Activated naive CD8-positive, alpha-beta T cell treated with anti-CD3 and anti-CD28 coated beads for 36 hours (primary cell): Measurements from ENCODE around the gene DDX10. TPM values are rescaled to one million over a fixed set of nuclear protein-coding genes. Genes with fewer than 3 reads are reported as not detected.

ENCODE experiments used
- DNase-seq: peaks from one replicate; pipeline ENCODE4 v3.0.0; 2021
- H3K27ac Mint-ChIP-seq: one replicate; pipeline ENCODE4 v1.8.0; 2022; ENCODE audit warnings: mild to moderate bottlenecking, moderate library complexity, mixed read lengths
- H3K27me3 Mint-ChIP-seq: one replicate; pipeline ENCODE4 v1.8.0; 2022; ENCODE audit warnings: mild to moderate bottlenecking, mixed read lengths
- H3K36me3 Mint-ChIP-seq: one replicate; pipeline ENCODE4 v1.8.0; 2021; ENCODE audit warnings: mild to moderate bottlenecking, mixed read lengths
- H3K4me1 Mint-ChIP-seq: one replicate; pipeline ENCODE4 v1.8.0; 2021; ENCODE audit warnings: mixed read lengths
- H3K4me3 Mint-ChIP-seq: one replicate; pipeline ENCODE4 v1.8.0; 2022; ENCODE audit warnings: mild to moderate bottlenecking, moderate library complexity, mixed read lengths
- H3K9me3 Mint-ChIP-seq: one replicate; pipeline ENCODE4 v1.8.0; 2022; ENCODE audit warnings: mixed read lengths
- total RNA-seq, 2 experiments: library from RNA; stranded (reverse); gene quantifications; one replicate each; pipeline ENCODE4 v1.2.3, GENCODE V29; 2021

The DDX10 gene
- total RNA-seq, 2 experiments from 2014 or later, result 55.7 to 56.0 TPM

DNA sequence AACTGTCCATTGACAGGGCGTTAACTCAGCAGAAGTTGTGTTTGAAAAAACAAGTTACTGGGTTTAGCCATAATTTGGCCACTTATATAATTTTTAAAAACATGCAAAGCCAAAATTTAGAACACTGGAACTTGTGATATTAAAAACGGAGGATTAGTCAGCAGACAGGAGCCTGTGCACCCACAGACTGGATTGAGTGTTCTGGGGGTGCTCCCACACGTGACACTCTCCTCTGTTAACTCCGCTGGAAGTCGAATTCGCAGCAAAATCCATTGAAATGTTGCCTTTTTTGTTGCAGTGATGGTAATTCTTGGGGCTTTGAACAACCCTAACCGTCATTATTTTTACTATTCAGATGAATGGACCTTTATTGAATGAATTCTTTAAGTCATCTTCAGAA, 269.8 kb downstream of the DDX10 start:
- DNase-seq, result no peak
- H3K4me3 Mint-ChIP-seq, result no peak overlapping the region
- H3K9me3 Mint-ChIP-seq, result no peaks in the 10 kb centered on the region
- H3K36me3 Mint-ChIP-seq, result peaks cover 13% of the 10 kb centered on the region
- H3K4me1 Mint-ChIP-seq, result no peaks in the 10 kb centered on the region
- H3K27me3 Mint-ChIP-seq, result no peaks in the 10 kb centered on the region
- no peak overlapping the region for H3K27ac Mint-ChIP-seq

- Mint-ChIP-seq H3K27me3 (no peaks in the 10 kb centered on the region), H3K27ac (no peak overlapping the region), H3K4me3 (no peak overlapping the region), H3K36me3 (peaks cover 34% of the 10 kb centered on the region), H3K9me3 (no peaks in the 10 kb centered on the region), H3K4me1 (no peaks in the 10 kb centered on the region)
- no peak for DNase-seq
Observed at GRCh38 chr11:108937746-108938145, 272.9 kb downstream of the DDX10 start.

GRCh38 chr11:108938604-108939003, 273.7 kb downstream of the DDX10 start:
- Mint-ChIP-seq H3K9me3 (no peaks in the 10 kb centered on the region), H3K4me3 (no peak overlapping the region), H3K4me1 (no peaks in the 10 kb centered on the region), H3K27ac (no peak overlapping the region), H3K36me3 (peaks cover 37% of the 10 kb centered on the region), H3K27me3 (no peaks in the 10 kb centered on the region)
- DNase-seq, result no peak

- H3K27me3 Mint-ChIP-seq, result no peaks in the 10 kb centered on the region
- DNase-seq, result no peak
- H3K36me3 Mint-ChIP-seq, result peaks cover 36% of the 10 kb centered on the region
- H3K27ac Mint-ChIP-seq, result no peak overlapping the region
- no peak overlapping the region for H3K4me3 Mint-ChIP-seq
- H3K4me1 Mint-ChIP-seq, result no peaks in the 10 kb centered on the region
- H3K9me3 Mint-ChIP-seq, result no peaks in the 10 kb centered on the region
Observed at GRCh38 chr11:108939135-108939534, 274.3 kb downstream of the DDX10 start.

GRCh38 chr11:108943853-108944252, 279.0 kb downstream of the DDX10 start:
- no peaks in the 10 kb centered on the region for H3K4me1 Mint-ChIP-seq
- no peak overlapping the region for H3K4me3 Mint-ChIP-seq
- peaks cover 54% of the 10 kb centered on the region for H3K36me3 Mint-ChIP-seq
- H3K9me3 Mint-ChIP-seq, result peaks cover 13% of the 10 kb centered on the region
- no peak for DNase-seq
- no peaks in the 10 kb centered on the region for H3K27me3 Mint-ChIP-seq
- no peak overlapping the region for H3K27ac Mint-ChIP-seq

DNA sequence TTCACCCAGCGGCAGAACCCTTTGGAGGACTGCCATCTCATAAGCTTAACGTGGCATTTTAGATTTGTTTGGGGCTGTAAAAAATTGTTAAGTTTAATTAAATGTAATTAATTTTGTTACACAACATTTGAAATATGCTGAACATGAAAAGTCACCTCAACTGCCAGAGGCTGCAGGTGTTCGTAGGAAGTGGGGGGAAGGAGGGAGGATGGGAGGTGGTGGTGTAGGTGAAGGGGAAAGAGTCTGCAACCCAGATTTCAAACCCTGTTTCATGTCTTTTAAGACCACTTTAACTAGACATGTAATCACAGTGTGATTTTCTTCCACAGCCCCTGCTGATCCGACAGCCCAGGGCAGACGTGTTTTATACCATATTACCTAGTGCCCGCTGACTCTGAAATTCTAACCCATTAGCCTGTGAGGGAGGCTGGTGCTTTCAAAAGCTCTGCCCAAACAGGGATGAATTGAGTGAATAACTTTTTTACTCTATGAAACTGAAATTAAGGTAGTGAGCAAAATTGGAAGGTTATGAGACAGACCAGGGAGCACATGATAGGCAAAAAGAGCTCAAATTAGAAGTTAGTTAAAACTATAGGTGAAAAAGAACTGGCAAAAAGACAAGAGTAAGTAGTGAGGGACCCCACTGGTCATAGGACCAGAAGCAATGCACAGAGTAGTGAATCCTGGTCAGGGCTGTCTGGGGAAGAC, 279.8 kb downstream of the DDX10 start:
- no peak overlapping the region for H3K4me3 Mint-ChIP-seq
- H3K36me3 Mint-ChIP-seq, result peaks cover 60% of the 10 kb centered on the region
- H3K27ac Mint-ChIP-seq, result no peak overlapping the region
- no peak for DNase-seq
- H3K9me3 Mint-ChIP-seq, result peaks cover 16% of the 10 kb centered on the region
- H3K27me3 Mint-ChIP-seq, result no peaks in the 10 kb centered on the region
- H3K4me1 Mint-ChIP-seq, result no peaks in the 10 kb centered on the region

DNA sequence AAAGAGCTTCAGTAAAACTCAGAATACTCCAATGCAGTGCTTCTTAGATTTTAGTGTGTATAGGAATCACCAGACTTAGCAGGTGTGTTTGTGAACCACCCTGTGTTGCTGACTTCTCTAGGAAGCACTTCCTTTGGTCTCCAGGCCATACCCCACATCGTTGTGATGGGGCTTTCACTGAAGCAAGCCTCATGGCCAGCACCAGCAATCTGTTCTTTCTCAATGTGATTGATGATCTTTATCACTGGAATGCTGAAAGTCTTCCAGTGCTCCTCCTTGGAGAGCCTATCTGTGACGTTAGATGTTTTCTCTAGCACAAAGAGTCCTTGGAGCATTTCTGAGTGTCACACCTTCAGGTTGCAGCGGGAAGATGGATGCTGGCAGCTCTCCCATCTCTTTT, 280.5 kb downstream of the DDX10 start:
- H3K4me3 Mint-ChIP-seq, result no peak overlapping the region
- no peaks in the 10 kb centered on the region for H3K27me3 Mint-ChIP-seq
- H3K9me3 Mint-ChIP-seq, result peaks cover 16% of the 10 kb centered on the region
- H3K4me1 Mint-ChIP-seq, result no peaks in the 10 kb centered on the region
- no peak for DNase-seq
- H3K36me3 Mint-ChIP-seq, result peaks cover 59% of the 10 kb centered on the region
- no peak overlapping the region for H3K27ac Mint-ChIP-seq

- Mint-ChIP-seq H3K27ac (no peak overlapping the region), H3K4me1 (no peaks in the 10 kb centered on the region), H3K9me3 (peaks cover 21% of the 10 kb centered on the region), H3K27me3 (no peaks in the 10 kb centered on the region), H3K4me3 (no peak overlapping the region), H3K36me3 (peaks cover 46% of the 10 kb centered on the region)
- no peak for DNase-seq
Observed at GRCh38 chr11:108947654-108948570, 283.0 kb downstream of the DDX10 start.

GRCh38 chr11:108958368-108959104, 293.7 kb downstream of the DDX10 start:
- Mint-ChIP-seq H3K4me1 (peaks cover 12% of the 10 kb centered on the region), H3K27me3 (peaks cover 3% of the 10 kb centered on the region), H3K4me3 (no peak overlapping the region), H3K36me3 (peaks cover 4% of the 10 kb centered on the region), H3K9me3 (peaks cover 8% of the 10 kb centered on the region), H3K27ac (no peak overlapping the region)
- DNase-seq, result no peak

DNA sequence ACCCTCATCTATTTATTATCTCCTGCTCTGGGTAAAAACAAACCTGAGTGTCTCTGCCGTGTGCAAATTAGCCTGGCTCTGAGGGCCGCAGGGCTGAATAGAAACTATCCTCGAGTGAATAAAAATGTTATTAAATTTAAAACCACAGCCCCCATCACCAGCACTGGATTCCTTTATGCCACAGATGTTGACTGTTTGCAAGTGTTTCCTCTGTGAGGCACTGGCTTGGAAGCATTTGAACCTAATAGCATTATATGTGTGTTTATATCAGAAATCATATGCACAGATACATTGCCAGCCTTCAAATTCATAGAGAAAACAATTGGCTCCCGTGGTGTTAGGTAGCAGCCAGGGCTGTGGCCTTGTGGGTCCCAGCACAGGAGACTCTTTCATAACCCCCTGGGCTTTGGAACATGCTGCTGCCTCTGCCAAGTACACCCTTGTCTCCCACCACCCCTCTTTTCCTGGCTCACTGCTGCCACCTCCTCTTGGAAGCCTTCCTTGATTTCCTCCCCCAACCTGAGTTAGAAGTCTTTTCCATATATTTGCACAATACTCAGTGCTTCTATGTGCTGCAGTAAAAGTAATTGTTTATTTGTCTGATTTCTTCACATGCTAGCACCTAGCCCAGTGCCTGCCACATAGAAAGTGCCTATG, 294.4 kb downstream of the DDX10 start:
- H3K27me3 Mint-ChIP-seq, result peaks cover 3% of the 10 kb centered on the region
- H3K36me3 Mint-ChIP-seq, result peaks cover 4% of the 10 kb centered on the region
- peaks cover 8% of the 10 kb centered on the region for H3K9me3 Mint-ChIP-seq
- peaks cover 12% of the 10 kb centered on the region for H3K4me1 Mint-ChIP-seq
- no peak for DNase-seq
- H3K27ac Mint-ChIP-seq, result no peak overlapping the region
- no peak overlapping the region for H3K4me3 Mint-ChIP-seq

DNA sequence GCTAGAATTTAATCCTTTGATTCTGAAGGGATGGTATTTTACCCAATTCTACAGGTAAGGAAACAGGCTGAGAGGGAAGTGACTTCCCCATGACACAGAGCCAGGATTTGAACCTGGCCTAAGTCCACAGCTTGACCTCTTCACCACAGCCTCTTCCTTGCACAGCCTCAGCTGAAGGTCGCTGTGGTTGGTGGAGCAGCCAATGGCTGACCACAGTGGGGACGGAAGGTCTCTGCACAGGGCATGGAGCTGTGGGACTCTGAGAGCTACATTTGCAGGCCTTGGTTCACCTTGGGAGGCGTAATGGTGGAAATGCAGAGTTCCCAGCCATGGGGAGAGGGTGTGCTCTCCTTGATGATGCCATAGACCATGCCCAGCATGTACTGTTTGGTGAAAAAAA, 295.0 kb downstream of the DDX10 start:
- Mint-ChIP-seq H3K27ac (no peak overlapping the region), H3K9me3 (peaks cover 5% of the 10 kb centered on the region), H3K4me1 (peaks cover 12% of the 10 kb centered on the region), H3K4me3 (no peak overlapping the region), H3K36me3 (peaks cover 1% of the 10 kb centered on the region), H3K27me3 (peaks cover 3% of the 10 kb centered on the region)
- DNase-seq, result no peak

GRCh38 chr11:108960501-108960900, 295.6 kb downstream of the DDX10 start:
- DNase-seq, result no peak
- Mint-ChIP-seq H3K4me1 (peaks cover 12% of the 10 kb centered on the region), H3K36me3 (no peaks in the 10 kb centered on the region), H3K9me3 (peaks cover 2% of the 10 kb centered on the region), H3K4me3 (no peak overlapping the region), H3K27me3 (peaks cover 3% of the 10 kb centered on the region), H3K27ac (no peak overlapping the region)

- peaks cover 2% of the 10 kb centered on the region for H3K9me3 Mint-ChIP-seq
- no peaks in the 10 kb centered on the region for H3K36me3 Mint-ChIP-seq
- no peak for DNase-seq
- peaks cover 12% of the 10 kb centered on the region for H3K4me1 Mint-ChIP-seq
- H3K4me3 Mint-ChIP-seq, result no peak overlapping the region
- peaks cover 3% of the 10 kb centered on the region for H3K27me3 Mint-ChIP-seq
- peak overlapping the region; percentile 11 for H3K27ac Mint-ChIP-seq
Observed at GRCh38 chr11:108961095-108961494, 296.2 kb downstream of the DDX10 start.

DNA sequence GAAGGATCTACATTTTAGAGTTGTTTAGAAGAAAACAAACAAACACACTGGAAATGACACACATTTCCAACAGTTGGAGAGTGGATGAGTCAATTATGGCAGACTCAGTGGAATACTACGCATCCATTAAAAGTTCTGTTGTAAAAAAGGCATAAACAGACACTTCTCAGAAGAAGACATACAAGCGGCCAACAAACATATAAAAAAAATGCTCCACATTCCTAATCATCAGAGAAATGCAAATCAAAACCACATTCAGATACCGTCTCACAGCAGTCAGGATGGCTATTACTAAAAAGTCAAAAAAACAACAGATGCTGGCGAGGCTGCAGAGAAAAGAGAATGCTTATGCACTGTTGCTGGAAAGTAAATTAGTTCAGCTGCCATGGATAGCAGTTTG, 298.2 kb downstream of the DDX10 start:
- no peak for DNase-seq
- Mint-ChIP-seq H3K9me3 (no peaks in the 10 kb centered on the region), H3K36me3 (no peaks in the 10 kb centered on the region), H3K4me3 (no peak overlapping the region), H3K27me3 (peaks cover 3% of the 10 kb centered on the region), H3K4me1 (peaks cover 10% of the 10 kb centered on the region), H3K27ac (no peak overlapping the region)
